Measurements from ENCODE around the gene SORBS2.

SORBS2 gene

GRCh38 chr4:185680617-185681016, 131.4 kb downstream of the SORBS2 start:
- no peak for TF ChIP-seq CTCF (IDR thresholded peaks at IDR 0.05)
- Mint-ChIP-seq H3K27ac (no peak overlapping the region), H3K36me3 (ENCODE audit: low read depth) (no peaks in the 10 kb centered on the region), H3K4me3 (no peak overlapping the region), H3K27me3 (ENCODE audit: low read depth, poor library complexity) (peaks cover 3% of the 10 kb centered on the region), H3K9me3 (no peaks in the 10 kb centered on the region), H3K4me1 (no peaks in the 10 kb centered on the region)
- DNase-seq: no peak

- H3K36me3 Mint-ChIP-seq (ENCODE audit: low read depth): no peaks in the 10 kb centered on the region
Observed at GRCh38 chr4:185679523-185679922, 132.5 kb downstream of the SORBS2 start.

GRCh38 chr4:185677637-185678314, 134.2 kb downstream of the SORBS2 start:
- peaks cover 3% of the 10 kb centered on the region for H3K27me3 Mint-ChIP-seq (ENCODE audit: low read depth, poor library complexity)
- no peak for TF ChIP-seq CTCF (IDR thresholded peaks at IDR 0.05)
- no peaks in the 10 kb centered on the region for H3K9me3 Mint-ChIP-seq
- H3K36me3 Mint-ChIP-seq (ENCODE audit: low read depth): no peaks in the 10 kb centered on the region
- DNase-seq: no peak
- no peak overlapping the region for H3K4me3 Mint-ChIP-seq
- no peak overlapping the region for H3K27ac Mint-ChIP-seq
- no peaks in the 10 kb centered on the region for H3K4me1 Mint-ChIP-seq

More at GRCh38 chr4:185679523-185679922, 132.5 kb downstream of the SORBS2 start:
- Mint-ChIP-seq H3K4me1 (no peaks in the 10 kb centered on the region), H3K27me3 (ENCODE audit: low read depth, poor library complexity) (peaks cover 3% of the 10 kb centered on the region), H3K27ac (no peak overlapping the region), H3K4me3 (no peak overlapping the region), H3K9me3 (no peaks in the 10 kb centered on the region)
- no peak for DNase-seq
- no peak for TF ChIP-seq CTCF (IDR thresholded peaks at IDR 0.05)

- Mint-ChIP-seq H3K4me1 (no peaks in the 10 kb centered on the region), H3K9me3 (no peaks in the 10 kb centered on the region), H3K27ac (no peak overlapping the region), H3K27me3 (ENCODE audit: low read depth, poor library complexity) (peaks cover 3% of the 10 kb centered on the region), H3K36me3 (ENCODE audit: low read depth) (no peaks in the 10 kb centered on the region), H3K4me3 (no peak overlapping the region)
- no peak for DNase-seq
- TF ChIP-seq CTCF (IDR thresholded peaks at IDR 0.05): no peak
Observed at GRCh38 chr4:185672618-185673017, 139.4 kb downstream of the SORBS2 start.

GRCh38 chr4:185672151-185672550, 139.8 kb downstream of the SORBS2 start:
- no peak for DNase-seq
- H3K4me3 Mint-ChIP-seq: no peak overlapping the region
- H3K9me3 Mint-ChIP-seq: no peaks in the 10 kb centered on the region
- H3K27ac Mint-ChIP-seq: no peak overlapping the region
- no peaks in the 10 kb centered on the region for H3K36me3 Mint-ChIP-seq (ENCODE audit: low read depth)
- peaks cover 3% of the 10 kb centered on the region for H3K27me3 Mint-ChIP-seq (ENCODE audit: low read depth, poor library complexity)
- no peak for TF ChIP-seq CTCF (IDR thresholded peaks at IDR 0.05)
- H3K4me1 Mint-ChIP-seq: no peaks in the 10 kb centered on the region

GRCh38 chr4:185671496-185671895, 140.5 kb downstream of the SORBS2 start:
- Mint-ChIP-seq H3K27me3 (ENCODE audit: low read depth, poor library complexity) (peaks cover 3% of the 10 kb centered on the region), H3K27ac (no peak overlapping the region), H3K4me3 (no peak overlapping the region), H3K9me3 (no peaks in the 10 kb centered on the region), H3K4me1 (peaks cover 5% of the 10 kb centered on the region), H3K36me3 (ENCODE audit: low read depth) (no peaks in the 10 kb centered on the region)
- no peak for DNase-seq
- TF ChIP-seq CTCF (IDR thresholded peaks at IDR 0.05): no peak

Measured in nephron progenitor cell (in vitro differentiated cells).